ENCODE data around the gene RSPH6A. TPM values are rescaled to one million over a fixed set of nuclear protein-coding genes. Genes with fewer than 3 reads are reported as not detected.

The RSPH6A gene
- total and polyA plus RNA-seq, 2 of the 4 experiments (the other 2 are of a cell fraction), result under 0.01 to 0.09 TPM

DNA sequence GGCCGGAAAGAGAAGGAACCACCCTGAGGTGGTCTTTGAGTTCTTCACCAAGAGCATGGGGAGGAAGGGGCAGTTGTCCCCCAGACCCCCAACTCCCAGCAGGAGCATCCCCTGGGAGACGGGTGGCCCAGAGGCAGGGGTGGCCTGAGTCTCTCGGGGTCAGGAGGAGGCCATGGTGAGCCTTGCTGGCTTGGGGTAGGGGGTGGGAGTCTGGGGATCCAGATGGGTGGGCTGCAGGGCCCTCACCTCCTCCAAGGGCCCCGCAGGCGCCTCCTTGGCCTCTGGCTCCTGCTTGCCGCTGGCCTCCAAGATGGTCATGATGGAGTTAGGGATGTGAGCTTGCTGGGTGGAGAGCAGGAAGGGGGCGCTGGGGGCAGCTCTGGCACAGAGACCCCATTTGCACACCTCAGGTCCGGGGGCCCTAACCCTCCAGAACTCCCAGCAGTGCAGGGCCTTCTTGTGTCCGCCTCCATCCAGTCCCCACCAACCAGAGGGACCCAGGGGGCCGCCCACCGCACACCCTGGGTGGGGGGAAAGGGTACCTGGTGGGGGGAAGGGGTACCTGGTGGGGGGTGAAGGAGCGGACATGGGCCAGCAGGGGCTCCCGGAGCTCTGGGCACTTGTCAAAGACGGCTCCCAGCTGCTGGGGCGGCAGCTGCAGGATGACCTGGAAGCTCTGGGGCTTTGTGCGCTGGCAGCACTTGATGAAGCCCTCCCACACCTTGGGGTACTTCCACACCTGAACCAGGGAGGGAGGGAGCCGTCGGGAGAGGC lies 1.3 kb upstream of the RSPH6A start:
- Histone ChIP-seq H3K4me1 (ENCODE audit: control insufficient read depth, insufficient read depth, low read length) (no peaks in the 10 kb centered on the region), H4K91ac (ENCODE audit: insufficient read depth, low read depth, low read length) (no peak overlapping the region), H3K27me3 (ENCODE audit: control insufficient read depth, insufficient read depth, low read length) (no peaks in the 10 kb centered on the region), H2AK9ac (replicated peaks; ENCODE audit: low read depth, low read length, poor library complexity) (peak overlapping the region; percentile 42), H2AFZ (replicated peaks; ENCODE audit: low read length, poor library complexity) (no peak overlapping the region), H4K5ac (ENCODE audit: low read depth, low read length) (no peak overlapping the region), H3K9me1 (ENCODE audit: insufficient read depth, low read length) (no peaks in the 10 kb centered on the region), H3K9me3 (ENCODE audit: control insufficient read depth, insufficient read depth, low read length) (no peaks in the 10 kb centered on the region), H2BK15ac (ENCODE audit: low read depth, low read length) (no peak overlapping the region), H3K14ac (replicated peaks; ENCODE audit: low read depth, low read length) (no peak overlapping the region), H3K4me3 (ENCODE audit: insufficient read depth, low read depth, low read length) (no peak overlapping the region), H2BK20ac (ENCODE audit: low read depth, low read length) (no peak overlapping the region), H3K4me2 (ENCODE audit: low read depth, low read length) (no peak overlapping the region), H3K36me3 (ENCODE audit: control insufficient read depth, insufficient read depth, low read length) (peaks cover 27% of the 10 kb centered on the region), H3K9ac (ENCODE audit: low read depth, low read length) (no peak overlapping the region), H4K20me1 (ENCODE audit: insufficient read depth, low read length) (peaks cover 9% of the 10 kb centered on the region), H3K4ac (ENCODE audit: low read depth, low read length) (peak overlapping the region; percentile 25; the same call in 1 of the 2 replicates), H3K18ac (ENCODE audit: low read depth, low read length) (no peak overlapping the region), H2BK120ac (ENCODE audit: low read depth, low read length) (no peak overlapping the region), H3K23ac (ENCODE audit: low read depth, low read length) (0 out of 2 replicates have a peak overlapping the region, but pooled peaks have one; percentile 13), H3K27ac (ENCODE audit: insufficient read depth, low read length) (no peak overlapping the region), H4K8ac (ENCODE audit: low read depth in 2 of 2, low read length in 2 of 2) (peak overlapping the region in 1 of 2 experiments; percentile 36; a peak in 1 of 4 replicates), H2AK5ac (ENCODE audit: low read depth, low read length) (no peak overlapping the region), H2BK5ac (ENCODE audit: low read depth, low read length, poor library complexity, severe bottlenecking) (no peak overlapping the region), H3K56ac (ENCODE audit: extremely low read depth, insufficient read depth, low read length) (no peak overlapping the region), H3K79me1 (ENCODE audit: low read depth in 1 of 2, low read length in 2 of 2) (no peaks in the 10 kb centered on the region; a peak in 1 of 4 replicates)
- no TSS peak for BruUV-seq (replicated peaks)
- in situ Hi-C loops (cut with MboI; ENCODE audit: low sequenced_read_pairs) (no loop called here), intact Hi-C loops (cut with micrococcal nuclease) (no loop called here), dilution Hi-C loops (cut with HindIII; ENCODE audit: low sequenced_read_pairs, unreplicated experiment) (no loop called here)
- ATAC-seq (ENCODE audit: low read depth) (no peak), DNase-seq (no peak)
- POLR2A ChIA-PET (ENCODE audit: unreplicated experiment), result interaction anchor here (0.6 kb wide), 1 partner anchor 34 kb away, joined by 14 read pairs; the partner anchor contains the start of gene DMPK
- CTCF ChIA-PET, result interaction anchor here (0.5 to 1.6 kb wide), 9 partner anchors 10 to 1518 kb away, joined by 3 to 7 read pairs (median 4); partner anchors contain the start of genes SIX5 and SNRPD2
- WGBS, 2 experiments (ENCODE audit: extremely low coverage in 2 of 2, insufficient read length in 1 of 2), result 55% methylated on average over 6 of the region's 18 CpGs; no CpG with 5 or more reads in 1 of the 2 experiments
- TF ChIP-seq SMC3 (IDR thresholded peaks at IDR 0.05; ENCODE audit: low read depth, low read length) (no peak), RAD21 (IDR thresholded peaks at IDR 0.05; ENCODE audit: low read length) (no peak), POLR2A (IDR thresholded peaks at IDR 0.05; ENCODE audit: low read depth, low read length) (no peak), FOS (IDR thresholded peaks at IDR 0.05; ENCODE audit: low read depth, low read length) (no peak), BHLHE40 (IDR thresholded peaks at IDR 0.05; ENCODE audit: low read depth, low read length) (no peak), MAFK (IDR thresholded peaks at IDR 0.05; ENCODE audit: low read depth, low read length) (no peak), MXI1 (IDR thresholded peaks at IDR 0.05; ENCODE audit: borderline replicate concordance, low read depth, low read length) (no peak), CHD1 (IDR thresholded peaks at IDR 0.05; ENCODE audit: low read depth, low read length) (no peak), NFE2L2 (IDR thresholded peaks at IDR 0.05; ENCODE audit: low read depth, low read length) (no peak), RFX5 (IDR thresholded peaks at IDR 0.05; ENCODE audit: low read depth, low read length) (no peak), RCOR1 (IDR thresholded peaks at IDR 0.05; ENCODE audit: insufficient replicate concordance, low read length) (no peak), CEBPB (IDR thresholded peaks at IDR 0.05; ENCODE audit: low read depth, low read length) (no peak)
- TF ChIP-seq, protein P1, sequence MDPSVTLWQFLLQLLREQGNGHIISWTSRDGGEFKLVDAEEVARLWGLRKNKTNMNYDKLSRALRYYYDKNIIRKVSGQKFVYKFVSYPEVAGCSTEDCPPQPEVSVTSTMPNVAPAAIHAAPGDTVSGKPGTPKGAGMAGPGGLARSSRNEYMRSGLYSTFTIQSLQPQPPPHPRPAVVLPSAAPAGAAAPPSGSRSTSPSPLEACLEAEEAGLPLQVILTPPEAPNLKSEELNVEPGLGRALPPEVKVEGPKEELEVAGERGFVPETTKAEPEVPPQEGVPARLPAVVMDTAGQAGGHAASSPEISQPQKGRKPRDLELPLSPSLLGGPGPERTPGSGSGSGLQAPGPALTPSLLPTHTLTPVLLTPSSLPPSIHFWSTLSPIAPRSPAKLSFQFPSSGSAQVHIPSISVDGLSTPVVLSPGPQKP (IDR thresholded peaks at IDR 0.05; ENCODE audit: borderline replicate concordance, low read depth, low read length), result no peak
- TF ChIP-seq, protein P2, sequence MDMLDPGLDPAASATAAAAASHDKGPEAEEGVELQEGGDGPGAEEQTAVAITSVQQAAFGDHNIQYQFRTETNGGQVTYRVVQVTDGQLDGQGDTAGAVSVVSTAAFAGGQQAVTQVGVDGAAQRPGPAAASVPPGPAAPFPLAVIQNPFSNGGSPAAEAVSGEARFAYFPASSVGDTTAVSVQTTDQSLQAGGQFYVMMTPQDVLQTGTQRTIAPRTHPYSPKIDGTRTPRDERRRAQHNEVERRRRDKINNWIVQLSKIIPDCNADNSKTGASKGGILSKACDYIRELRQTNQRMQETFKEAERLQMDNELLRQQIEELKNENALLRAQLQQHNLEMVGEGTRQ (IDR thresholded peaks at IDR 0.05; ENCODE audit: low read depth, low read length), result no peak
- TF ChIP-seq, protein P3, sequence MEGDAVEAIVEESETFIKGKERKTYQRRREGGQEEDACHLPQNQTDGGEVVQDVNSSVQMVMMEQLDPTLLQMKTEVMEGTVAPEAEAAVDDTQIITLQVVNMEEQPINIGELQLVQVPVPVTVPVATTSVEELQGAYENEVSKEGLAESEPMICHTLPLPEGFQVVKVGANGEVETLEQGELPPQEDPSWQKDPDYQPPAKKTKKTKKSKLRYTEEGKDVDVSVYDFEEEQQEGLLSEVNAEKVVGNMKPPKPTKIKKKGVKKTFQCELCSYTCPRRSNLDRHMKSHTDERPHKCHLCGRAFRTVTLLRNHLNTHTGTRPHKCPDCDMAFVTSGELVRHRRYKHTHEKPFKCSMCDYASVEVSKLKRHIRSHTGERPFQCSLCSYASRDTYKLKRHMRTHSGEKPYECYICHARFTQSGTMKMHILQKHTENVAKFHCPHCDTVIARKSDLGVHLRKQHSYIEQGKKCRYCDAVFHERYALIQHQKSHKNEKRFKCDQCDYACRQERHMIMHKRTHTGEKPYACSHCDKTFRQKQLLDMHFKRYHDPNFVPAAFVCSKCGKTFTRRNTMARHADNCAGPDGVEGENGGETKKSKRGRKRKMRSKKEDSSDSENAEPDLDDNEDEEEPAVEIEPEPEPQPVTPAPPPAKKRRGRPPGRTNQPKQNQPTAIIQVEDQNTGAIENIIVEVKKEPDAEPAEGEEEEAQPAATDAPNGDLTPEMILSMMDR (conservative IDR thresholded peaks at IDR 0.05; ENCODE audit: low read depth, low read length), result no peak

Measured in IMR-90 (cell line).